Transverse colon (tissue), 3 donors: ENCODE measurements around the gene SART3.

Experiments used
- POLR2A ChIP-seq: fragments of 450-650 bp; IDR thresholded peaks from one replicate; pipeline ENCODE4 v1.6.1; 2016; ENCODE audit warnings: antibody characterized with exemption, mild to moderate bottlenecking, moderate library complexity
- TF ChIP-seq, protein P1 (sequence below), 5 experiments: fragments of 200-600 bp in 3 of 5; fragments of 450-650 bp in 2 of 5; sonication (generic) in 3 of 5; IDR thresholded peaks; 1 replicate in 2 of 5; 2 replicates in 3 of 5; pipeline ENCODE4 v1.5.1; 2016 to 2017; ENCODE audit warnings: antibody characterized with exemption in 5 of 5, inconsistent platforms in 3 of 5, mild to moderate bottlenecking in 2 of 5, moderate library complexity in 1 of 5

DNA sequence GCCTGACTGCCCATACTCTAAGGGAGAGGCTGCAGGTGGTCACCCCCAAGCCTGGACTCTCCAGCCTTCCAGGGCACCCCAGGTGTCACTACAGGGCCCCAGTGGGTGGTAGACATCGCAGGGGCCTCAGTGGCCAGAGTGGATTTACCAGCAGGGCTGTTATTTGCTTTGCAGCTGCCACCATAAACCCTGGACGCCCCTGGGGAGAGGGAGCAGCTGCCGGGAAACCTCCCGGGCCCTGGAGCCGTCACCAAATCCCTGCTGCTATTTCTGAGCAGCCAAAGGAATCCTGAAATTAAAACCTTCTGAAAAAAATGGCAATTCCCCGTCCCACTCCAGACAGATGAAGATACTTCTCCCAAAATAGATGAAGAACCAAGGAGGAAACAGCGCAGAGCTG lies 23.0 kb upstream of the SART3 start:
- TF ChIP-seq, protein P1, sequence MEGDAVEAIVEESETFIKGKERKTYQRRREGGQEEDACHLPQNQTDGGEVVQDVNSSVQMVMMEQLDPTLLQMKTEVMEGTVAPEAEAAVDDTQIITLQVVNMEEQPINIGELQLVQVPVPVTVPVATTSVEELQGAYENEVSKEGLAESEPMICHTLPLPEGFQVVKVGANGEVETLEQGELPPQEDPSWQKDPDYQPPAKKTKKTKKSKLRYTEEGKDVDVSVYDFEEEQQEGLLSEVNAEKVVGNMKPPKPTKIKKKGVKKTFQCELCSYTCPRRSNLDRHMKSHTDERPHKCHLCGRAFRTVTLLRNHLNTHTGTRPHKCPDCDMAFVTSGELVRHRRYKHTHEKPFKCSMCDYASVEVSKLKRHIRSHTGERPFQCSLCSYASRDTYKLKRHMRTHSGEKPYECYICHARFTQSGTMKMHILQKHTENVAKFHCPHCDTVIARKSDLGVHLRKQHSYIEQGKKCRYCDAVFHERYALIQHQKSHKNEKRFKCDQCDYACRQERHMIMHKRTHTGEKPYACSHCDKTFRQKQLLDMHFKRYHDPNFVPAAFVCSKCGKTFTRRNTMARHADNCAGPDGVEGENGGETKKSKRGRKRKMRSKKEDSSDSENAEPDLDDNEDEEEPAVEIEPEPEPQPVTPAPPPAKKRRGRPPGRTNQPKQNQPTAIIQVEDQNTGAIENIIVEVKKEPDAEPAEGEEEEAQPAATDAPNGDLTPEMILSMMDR (IDR thresholded peaks at IDR 0.05) = no peak
- TF ChIP-seq POLR2A = no peak
